GM06990 (cell line): Measurements from ENCODE around the gene GRID2.

ENCODE experiments used
- DNase-seq: peaks from one replicate; pipeline ENCODE4 v3.0.0-alpha.2; 2011; ENCODE audit not compliant: insufficient read length; ENCODE audit errors: extremely low read depth
- H3K27me3 ChIP-seq: replicated peaks from 2 replicates; pipeline ENCODE4 v1.6.0; 2011; ENCODE audit warnings: low read length; ENCODE audit not compliant: control insufficient read depth, insufficient read depth
- H3K36me3 ChIP-seq: 2 replicates; pipeline ENCODE4 v1.5.1; 2011; ENCODE audit warnings: low read length; ENCODE audit not compliant: control insufficient read depth, insufficient read depth
- H3K4me3 ChIP-seq: replicated peaks from 2 replicates; pipeline ENCODE4 v1.5.1; 2011; ENCODE audit warnings: low read depth, mild to moderate bottlenecking, control low read depth, low read length
- CTCF ChIP-seq: IDR thresholded peaks from 2 replicates; pipeline ENCODE4 v1.5.1; 2011; ENCODE audit warnings: low read length, control low read depth, mild to moderate bottlenecking, inconsistent platforms; ENCODE audit not compliant: insufficient read depth, poor library complexity, severe bottlenecking

The GRID2 gene

GRCh38 chr4:93654211-93654610, 1350.4 kb downstream of the GRID2 start:
- no peak for TF ChIP-seq CTCF
- no peaks in the 10 kb centered on the region for H3K36me3 ChIP-seq
- H3K4me3 ChIP-seq, result no peak overlapping the region
- H3K27me3 ChIP-seq, result no peaks in the 10 kb centered on the region
- DNase-seq, result no peak

- no peaks in the 10 kb centered on the region for H3K27me3 ChIP-seq
- no peaks in the 10 kb centered on the region for H3K36me3 ChIP-seq
- DNase-seq, result peak; percentile 59
- TF ChIP-seq CTCF, result no peak
- H3K4me3 ChIP-seq, result no peak overlapping the region
Observed at GRCh38 chr4:93657527-93657926, 1353.8 kb downstream of the GRID2 start.

DNA sequence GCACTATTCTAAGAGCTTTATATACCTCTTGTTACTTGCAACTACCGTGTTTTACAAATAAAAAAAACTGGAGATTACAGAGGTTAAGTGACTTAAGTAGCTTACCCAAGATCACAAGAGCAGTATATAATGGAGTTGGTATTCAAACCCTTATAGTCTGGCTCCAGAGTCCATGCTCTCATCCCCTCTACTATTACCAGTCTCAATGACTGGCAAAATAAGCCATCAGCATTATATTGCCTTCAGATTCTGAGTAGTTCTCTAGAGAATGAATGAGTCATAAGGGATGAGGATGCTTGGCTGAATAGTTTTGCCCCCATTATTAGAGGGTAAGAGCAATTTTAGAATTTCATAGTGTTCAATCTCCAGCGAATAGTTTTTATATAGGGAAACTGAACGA, 1354.7 kb downstream of the GRID2 start:
- no peaks in the 10 kb centered on the region for H3K27me3 ChIP-seq
- DNase-seq, result no peak
- H3K4me3 ChIP-seq, result no peak overlapping the region
- no peaks in the 10 kb centered on the region for H3K36me3 ChIP-seq
- no peak for TF ChIP-seq CTCF

DNA sequence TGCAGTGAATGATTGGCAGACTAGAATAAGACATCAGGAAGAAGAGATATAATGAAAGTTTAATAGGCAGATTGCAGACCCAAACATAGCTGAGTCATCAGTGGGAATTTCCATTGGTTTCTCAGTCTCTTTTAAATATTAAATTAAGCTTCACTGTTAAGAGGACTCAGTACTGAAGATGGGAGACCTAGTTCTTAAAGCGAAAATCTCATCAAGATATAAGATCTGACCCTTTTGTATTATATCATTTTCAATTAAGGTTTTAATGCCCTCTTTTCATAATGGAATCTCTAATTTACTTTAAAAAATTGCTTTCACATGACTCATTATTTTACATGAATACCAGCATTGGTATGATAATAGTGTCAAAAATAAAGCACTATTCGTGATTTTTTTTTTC, 1355.9 kb downstream of the GRID2 start:
- Histone ChIP-seq H3K4me3 (no peak overlapping the region), H3K27me3 (no peaks in the 10 kb centered on the region), H3K36me3 (no peaks in the 10 kb centered on the region)
- TF ChIP-seq CTCF, result no peak
- no peak for DNase-seq

DNA sequence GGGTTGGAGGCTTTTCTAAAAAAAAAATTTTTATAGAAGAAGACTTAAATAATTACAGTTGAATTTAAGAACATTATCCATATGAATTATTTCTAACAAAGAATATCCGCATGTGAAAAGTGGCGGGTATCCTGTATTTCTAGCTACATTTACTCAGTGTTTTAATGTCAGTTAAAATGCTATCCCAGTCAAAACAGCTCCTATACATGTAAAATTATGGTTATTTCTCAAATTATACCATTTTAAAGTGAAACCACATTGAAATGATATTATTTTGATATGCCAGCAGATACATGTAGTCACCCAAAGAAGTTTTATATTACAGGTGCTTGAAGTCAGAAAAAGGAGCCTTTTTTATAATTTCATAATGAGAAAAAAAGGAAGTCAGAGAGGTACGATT, 1356.3 kb downstream of the GRID2 start:
- H3K36me3 ChIP-seq, result no peaks in the 10 kb centered on the region
- H3K27me3 ChIP-seq, result no peaks in the 10 kb centered on the region
- no peak for TF ChIP-seq CTCF
- H3K4me3 ChIP-seq, result no peak overlapping the region
- DNase-seq, result no peak

DNA sequence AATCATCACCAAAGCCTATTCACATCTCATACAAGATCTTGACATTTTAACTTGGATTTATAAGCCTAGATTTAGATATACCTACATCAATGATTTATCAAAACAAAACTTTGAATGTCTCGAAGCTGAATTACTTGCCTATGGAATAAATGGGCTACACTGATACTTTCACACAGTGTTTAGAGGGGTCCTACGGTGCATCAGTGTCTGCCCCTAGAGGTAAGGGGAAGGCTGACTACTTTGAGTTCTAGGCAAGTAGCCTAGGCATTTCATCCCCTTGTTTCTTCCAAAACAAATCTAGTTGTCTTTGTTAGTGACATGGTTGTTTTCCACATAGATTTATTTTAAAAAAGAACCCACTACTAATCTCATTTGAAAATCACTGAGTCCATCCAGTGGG, 1366.7 kb downstream of the GRID2 start:
- TF ChIP-seq CTCF, result no peak
- Histone ChIP-seq H3K36me3 (no peaks in the 10 kb centered on the region), H3K4me3 (no peak overlapping the region), H3K27me3 (no peaks in the 10 kb centered on the region)
- DNase-seq, result no peak
